Measurements from ENCODE around the gene MGRN1.

Gene MGRN1

DNA sequence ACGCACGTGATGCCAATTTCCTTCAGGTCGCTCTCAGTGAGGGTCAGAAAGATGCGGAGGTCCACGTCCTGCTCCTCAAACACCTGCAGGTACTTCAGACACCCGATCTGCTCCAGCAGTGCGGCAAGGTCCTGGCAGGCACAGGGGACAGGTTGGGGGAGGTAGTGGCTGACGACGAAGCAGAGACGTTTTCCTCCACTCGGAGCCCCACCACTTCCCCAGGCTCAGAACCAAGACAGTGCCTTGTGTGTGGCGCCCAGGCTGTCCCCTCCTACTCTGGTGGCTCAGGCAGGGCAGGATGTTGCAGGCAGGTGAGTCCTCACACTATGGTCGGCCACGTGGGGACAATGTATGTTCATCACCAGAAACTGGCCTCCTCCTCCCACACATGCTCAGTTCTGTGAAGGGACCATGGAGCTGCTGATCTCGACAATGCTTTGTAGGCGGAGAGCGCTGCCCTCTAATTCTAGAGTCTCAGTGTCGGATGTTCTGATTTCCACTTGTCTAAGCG lies 74.5 kb downstream of the MGRN1 start:
- no peak for DNase-seq (ENCODE audit: low read depth in 2 of 2)

DNA sequence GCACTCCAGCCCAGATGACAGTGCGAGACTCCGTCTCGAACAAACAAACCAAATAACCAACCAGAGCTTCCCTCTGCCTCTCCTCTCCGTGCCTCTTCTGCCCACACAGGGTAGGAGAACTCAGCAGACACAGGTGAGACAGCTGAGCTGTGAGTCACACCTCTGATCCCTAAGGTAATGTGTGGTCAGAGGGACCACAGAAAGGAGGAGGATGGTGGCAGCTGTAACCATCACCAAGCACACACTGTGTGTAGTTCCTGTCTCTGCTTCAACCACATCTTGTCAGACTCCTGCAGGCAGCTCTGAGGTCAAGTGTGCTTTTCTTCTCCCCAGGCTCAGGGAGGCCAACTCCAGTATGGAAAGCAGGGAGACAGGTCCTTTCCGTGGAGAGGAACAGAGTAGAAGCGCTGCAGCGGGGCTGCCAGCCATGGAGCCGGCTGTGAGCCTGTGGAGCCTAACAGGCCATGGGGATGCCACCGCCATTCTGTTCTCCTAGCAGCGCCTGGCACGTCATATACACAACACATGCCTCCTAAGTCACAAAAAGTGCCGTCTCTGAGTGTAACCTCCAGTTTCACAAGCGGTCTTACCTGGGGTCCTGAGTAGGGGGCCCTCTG lies 75.9 kb downstream of the MGRN1 start:
- no peak for DNase-seq (ENCODE audit: low read depth in 2 of 2)

GRCh38 chr16:4700997-4701743 lies 76.5 kb downstream of the MGRN1 start:
- no peak for DNase-seq (ENCODE audit: low read depth in 2 of 2)

DNA sequence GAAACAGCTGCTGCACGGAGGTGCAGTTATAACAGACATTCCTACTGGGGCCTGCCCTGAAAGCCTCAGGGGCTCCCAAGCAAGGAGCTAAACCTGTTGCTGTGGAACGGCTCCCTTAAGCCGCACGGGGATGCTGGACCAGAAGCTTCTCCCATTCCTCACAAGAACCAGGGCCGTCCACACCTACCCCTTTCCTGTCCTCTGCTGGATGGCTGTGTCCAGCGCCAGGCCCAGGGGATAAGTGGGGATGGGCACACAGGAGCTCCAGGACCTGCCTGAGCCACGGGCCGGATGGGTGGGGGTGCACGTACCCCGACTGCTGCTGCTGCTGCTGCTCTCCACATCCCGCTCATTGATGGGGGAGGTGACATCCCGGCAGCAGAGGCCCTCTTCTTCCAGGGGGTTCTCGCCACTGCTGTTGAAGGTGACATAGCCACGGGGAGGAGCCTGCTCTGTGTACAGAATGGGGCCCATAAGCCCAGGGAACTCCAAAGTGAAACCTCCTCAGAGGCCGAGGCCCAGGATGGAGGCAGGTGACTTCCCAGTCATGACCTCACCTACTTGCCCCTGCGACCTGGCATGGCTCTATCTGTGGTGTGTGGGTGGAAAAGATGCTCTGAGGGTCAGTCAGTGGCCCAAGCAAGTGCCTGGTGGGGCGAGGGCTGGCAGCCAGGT lies 77.3 kb downstream of the MGRN1 start:
- DNase-seq (ENCODE audit: low read depth in 2 of 2), result no peak

- DNase-seq (ENCODE audit: low read depth in 2 of 2), result no peak
These were observed 77.8 kb downstream of the MGRN1 start for GRCh38 chr16:4702466-4702808.

- DNase-seq (ENCODE audit: low read depth in 2 of 2), result no peak
These were observed 79.3 kb downstream of the MGRN1 start for GRCh38 chr16:4703906-4704305.

GRCh38 chr16:4704491-4704890 lies 79.9 kb downstream of the MGRN1 start:
- no peak for DNase-seq (ENCODE audit: low read depth in 2 of 2)

DNA sequence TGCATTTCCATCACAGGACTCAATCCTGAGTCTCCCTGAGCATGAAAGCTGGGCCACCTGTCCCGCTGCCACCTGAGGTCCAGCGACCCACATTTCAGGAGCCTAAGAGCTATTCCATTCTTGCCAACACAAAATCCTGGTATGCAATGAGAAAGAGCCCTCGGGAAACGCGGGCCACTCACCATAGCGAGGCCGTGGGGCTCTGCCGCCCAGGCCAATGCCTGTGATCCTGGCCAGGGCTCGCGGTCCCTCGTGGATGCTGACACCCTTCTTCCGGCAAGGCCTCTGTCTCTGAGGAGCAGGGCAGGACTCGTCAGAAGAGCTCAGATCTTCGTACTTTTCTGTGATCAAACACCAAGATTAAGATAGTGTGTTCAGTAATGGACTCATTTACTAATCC lies 80.3 kb downstream of the MGRN1 start:
- no peak for DNase-seq (ENCODE audit: low read depth in 2 of 2)

DNA sequence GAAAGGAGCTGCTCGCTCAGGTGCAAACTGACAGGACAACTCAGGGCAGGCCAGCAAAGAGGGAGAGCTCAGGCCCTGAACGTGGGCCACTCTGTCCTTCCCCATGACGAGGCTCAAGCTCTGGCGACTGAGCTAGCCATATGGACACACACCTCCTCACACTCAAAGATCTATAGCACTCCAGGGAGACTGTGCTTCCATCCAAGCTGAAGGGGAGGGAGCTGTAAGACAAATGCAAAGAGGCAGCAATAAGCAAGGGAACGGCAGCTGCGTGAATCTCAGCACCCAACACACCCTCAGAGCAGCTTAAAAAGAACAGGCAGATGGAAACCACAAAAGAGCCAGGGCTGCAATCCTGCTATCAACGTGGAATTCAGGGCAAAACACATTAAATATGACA lies 82.2 kb downstream of the MGRN1 start:
- no peak for DNase-seq (ENCODE audit: low read depth in 2 of 2)

GRCh38 chr16:4709481-4709880 lies 84.9 kb downstream of the MGRN1 start:
- no peak for DNase-seq (ENCODE audit: low read depth in 2 of 2)

GRCh38 chr16:4713663-4714501 lies 89.3 kb downstream of the MGRN1 start:
- no peak for DNase-seq (ENCODE audit: low read depth in 2 of 2)

DNA sequence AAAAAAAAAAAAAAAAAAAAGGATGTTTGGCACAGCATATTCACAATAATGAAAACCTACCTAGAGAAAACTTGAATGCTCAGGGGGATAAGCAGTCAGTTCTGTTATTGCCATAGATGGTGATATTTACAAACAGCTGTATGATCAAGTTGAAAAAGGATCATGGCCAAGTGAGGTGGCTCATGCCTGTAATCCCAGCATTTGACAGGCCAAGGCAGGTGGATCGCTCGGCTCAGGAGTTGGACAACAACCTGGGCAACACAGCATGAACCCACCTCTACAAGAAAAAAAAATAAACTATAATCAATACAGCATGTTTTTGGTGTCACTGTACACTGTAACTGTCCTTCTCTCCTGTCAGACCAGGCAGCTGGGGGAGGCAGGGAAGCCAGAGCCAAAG lies 90.4 kb downstream of the MGRN1 start:
- no peak for DNase-seq (ENCODE audit: low read depth in 2 of 2)

DNA sequence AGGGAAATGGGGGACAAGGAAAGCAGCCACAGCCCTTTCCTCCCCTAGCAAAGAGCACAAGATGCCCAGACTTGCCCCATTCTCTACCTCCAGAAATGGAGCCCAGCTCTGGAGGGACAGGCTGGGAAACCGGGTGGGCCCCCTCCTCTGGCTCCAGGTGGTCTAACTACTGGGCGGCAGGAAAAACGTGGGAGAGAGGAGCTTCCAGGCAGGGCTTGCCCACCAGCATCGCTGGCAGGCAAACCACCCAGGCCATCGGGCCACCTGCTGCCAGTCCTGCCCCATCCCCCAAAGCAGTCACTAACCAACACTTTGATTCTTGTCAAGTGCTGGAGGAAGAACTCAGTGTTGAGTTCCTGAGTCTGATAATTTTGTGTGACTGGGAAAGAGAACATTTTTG lies 93.8 kb downstream of the MGRN1 start:
- no peak for DNase-seq (ENCODE audit: low read depth in 2 of 2)

- no peak for DNase-seq (ENCODE audit: low read depth in 2 of 2)
These were observed 98.6 kb downstream of the MGRN1 start for GRCh38 chr16:4723071-4723767.

- DNase-seq (ENCODE audit: low read depth in 2 of 2), result no peak
These were observed 100.1 kb downstream of the MGRN1 start for GRCh38 chr16:4724661-4725270.

GRCh38 chr16:4726616-4727015 lies 102.0 kb downstream of the MGRN1 start:
- DNase-seq (ENCODE audit: low read depth in 2 of 2), result no peak

DNA sequence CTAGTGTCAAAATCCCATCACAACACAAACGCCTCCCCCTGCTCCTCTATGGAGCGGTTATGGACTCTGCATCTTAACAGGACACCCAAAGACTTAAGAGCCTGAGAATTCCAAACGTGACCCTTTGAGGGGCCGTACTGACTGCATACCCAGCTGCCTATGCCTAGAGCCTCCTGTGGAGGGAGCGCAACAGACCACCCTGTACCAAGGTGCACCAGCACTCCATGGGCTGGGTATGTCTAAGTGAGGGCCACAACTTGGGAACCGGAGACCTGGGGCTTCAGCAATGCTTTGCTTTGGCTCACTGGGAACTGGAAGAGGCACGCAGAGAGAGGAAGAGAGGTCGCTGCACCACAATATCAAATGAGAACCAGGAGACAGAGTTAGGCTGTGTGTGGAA lies 104.0 kb downstream of the MGRN1 start:
- DNase-seq (ENCODE audit: low read depth in 2 of 2), result no peak

DNA sequence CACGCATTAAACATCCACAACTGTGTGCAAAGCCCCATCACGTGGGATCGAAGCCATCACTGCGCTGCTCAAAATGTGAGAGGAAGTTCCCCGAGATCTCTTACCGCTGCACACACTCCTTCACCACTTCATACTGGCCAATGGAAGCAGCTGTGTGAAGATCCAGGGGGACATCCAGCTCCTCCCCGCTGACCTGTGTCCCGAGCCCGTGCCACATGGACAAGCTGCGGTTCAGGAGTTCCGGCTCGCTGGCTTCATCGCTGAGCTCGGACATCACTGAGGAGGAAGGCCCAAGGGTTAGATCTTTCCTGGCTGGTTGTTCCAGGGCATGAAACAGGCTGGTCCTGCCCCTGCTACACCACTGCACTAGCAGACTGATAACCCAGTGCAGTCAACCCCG lies 105.2 kb downstream of the MGRN1 start:
- DNase-seq (ENCODE audit: low read depth in 2 of 2), result no peak

DNA sequence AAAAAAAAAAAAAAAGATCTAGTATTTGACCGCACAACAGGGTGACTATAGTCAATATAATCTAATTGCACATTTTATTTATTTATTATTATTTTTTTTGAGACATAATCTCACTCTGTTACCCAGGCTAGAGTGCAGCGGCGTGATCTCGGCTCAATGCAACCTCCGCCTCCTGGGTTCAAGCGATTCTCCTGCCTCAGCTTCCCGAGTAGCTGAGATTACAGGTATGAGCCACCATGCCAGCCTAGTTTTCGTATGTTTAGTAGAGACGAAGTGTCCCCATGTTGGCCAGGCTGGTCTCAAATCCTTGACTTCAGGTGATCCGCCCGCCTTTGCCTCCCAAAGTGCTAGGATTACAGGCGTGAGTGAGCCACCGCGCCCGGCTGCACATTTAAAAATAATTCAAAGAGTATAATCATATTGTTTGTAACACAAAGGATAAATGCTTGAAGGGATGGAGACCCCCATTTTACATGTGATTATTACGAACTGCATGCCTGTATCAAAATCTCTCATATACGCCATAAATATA lies 108.7 kb downstream of the MGRN1 start:
- DNase-seq (ENCODE audit: low read depth in 2 of 2), result no peak

DNA sequence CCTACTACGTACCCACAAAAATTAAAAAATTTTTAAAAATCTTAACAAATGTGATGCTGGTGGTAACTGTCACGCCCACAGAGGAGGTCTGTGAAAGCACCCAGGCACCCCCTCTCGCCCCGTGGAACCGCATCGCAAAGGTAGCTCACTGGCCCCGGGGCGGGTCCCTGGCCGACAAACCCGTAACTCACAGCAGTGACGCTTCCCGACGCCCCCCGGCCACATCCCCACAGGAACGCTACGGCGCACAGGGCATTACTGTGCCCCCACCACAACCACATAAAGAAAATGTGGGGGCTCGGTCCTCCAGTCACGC lies 109.1 kb downstream of the MGRN1 start:
- no peak for DNase-seq (ENCODE audit: low read depth in 2 of 2)
